H1 (cell line): ENCODE data around the gene TXNDC8. TPM values are rescaled to one million over a fixed set of nuclear protein-coding genes. Genes with fewer than 3 reads are reported as not detected.

ENCODE experiments used
- CTCF ChIP-seq, 3 experiments: IDR thresholded peaks; 1 replicate in 2 of 3; 2 replicates in 1 of 3; pipeline versions ENCODE4 v1.5.1 to v1.6.1; 2011; ENCODE audit warnings: low read length in 3 of 3, mild to moderate bottlenecking in 3 of 3, inconsistent platforms in 2 of 3, low read depth in 1 of 3, moderate library complexity in 1 of 3; ENCODE audit not compliant: insufficient read depth in 1 of 3; ENCODE audit errors: control extremely low read depth in 1 of 3
- EGR1 ChIP-seq: IDR thresholded peaks from 2 replicates; pipeline ENCODE4 v1.6.1; 2011; ENCODE audit warnings: low read depth, low read length, borderline replicate concordance
- HDAC2 ChIP-seq, 2 experiments: fragments of 300-600 bp in 1 of 2; sonication (generic) in 1 of 2; IDR thresholded peaks; 2 replicates each; pipeline ENCODE4 v1.6.1; 2011 to 2012; ENCODE audit warnings: low read depth in 2 of 2, low read length in 2 of 2, mild to moderate bottlenecking in 2 of 2, moderate library complexity in 2 of 2, borderline replicate concordance in 1 of 2, inconsistent platforms in 1 of 2
- SUZ12 ChIP-seq: fragments of 200-600 bp; sonication (generic); IDR thresholded peaks from 2 replicates; pipeline ENCODE4 v1.6.1; 2012; ENCODE audit warnings: mild to moderate bottlenecking, inconsistent platforms, low read length, moderate library complexity, mixed read lengths
- polyA plus RNA-seq, 7 experiments: library from polyadenylated mRNA; depleted of rRNA in 3 of 7; stranded (reverse) in 5 of 7; unstranded in 2 of 7; fragments of >200 nt in 5 of 7; fragments of 200-250 nt in 2 of 7; gene quantifications; 1 replicate in 5 of 7; 2 replicates in 1 of 7; 4 replicates in 1 of 7; pipeline versions ENCODE4 v1.2.1 to v1.2.3, GENCODE V29; 2011 to 2013; ENCODE audit warnings: missing spikeins in 2 of 7, mixed read lengths in 2 of 7
- total RNA-seq: library from RNA; stranded (reverse); fragmentation: NEBNext Ultra II Directional; extraction: Animal tissue kit (Norgen Biotek cat#: 25700); gene quantifications from 2 replicates; pipeline ENCODE4 v1.2.1, GENCODE V29; 2021

TXNDC8 gene
- total and polyA plus RNA-seq, 2 of the 8 experiments (the other 6 are each of a cell fraction or from before 2014, with no cell fraction given): not detected

GRCh38 chr9:110343551-110343950 lies 5.9 kb upstream of the TXNDC8 start (continued):
- TF ChIP-seq CTCF (IDR thresholded peaks at IDR 0.05; ENCODE audit: control extremely low read depth in 1 of 3, insufficient read depth in 1 of 3, low read depth in 1 of 3, low read length in 3 of 3) (no peak), EGR1 (no peak), SUZ12 (no peak), HDAC2 (IDR thresholded peaks at IDR 0.05; ENCODE audit: borderline replicate concordance in 1 of 2, low read depth in 2 of 2, low read length in 2 of 2) (no peak)
- TF ChIP-seq, all 59 proteins: peak for 0
